Measurements from ENCODE around the gene RASSF1.
A peak's percentile ranks its signal among the peaks of the same experiment; 100 is the strongest.
"Not testable (repeated sequence)": the region's sequence is repeated elsewhere in the genome, so short reads cannot be mapped to it uniquely, and the experiment has no call there.

RASSF1 gene

DNA sequence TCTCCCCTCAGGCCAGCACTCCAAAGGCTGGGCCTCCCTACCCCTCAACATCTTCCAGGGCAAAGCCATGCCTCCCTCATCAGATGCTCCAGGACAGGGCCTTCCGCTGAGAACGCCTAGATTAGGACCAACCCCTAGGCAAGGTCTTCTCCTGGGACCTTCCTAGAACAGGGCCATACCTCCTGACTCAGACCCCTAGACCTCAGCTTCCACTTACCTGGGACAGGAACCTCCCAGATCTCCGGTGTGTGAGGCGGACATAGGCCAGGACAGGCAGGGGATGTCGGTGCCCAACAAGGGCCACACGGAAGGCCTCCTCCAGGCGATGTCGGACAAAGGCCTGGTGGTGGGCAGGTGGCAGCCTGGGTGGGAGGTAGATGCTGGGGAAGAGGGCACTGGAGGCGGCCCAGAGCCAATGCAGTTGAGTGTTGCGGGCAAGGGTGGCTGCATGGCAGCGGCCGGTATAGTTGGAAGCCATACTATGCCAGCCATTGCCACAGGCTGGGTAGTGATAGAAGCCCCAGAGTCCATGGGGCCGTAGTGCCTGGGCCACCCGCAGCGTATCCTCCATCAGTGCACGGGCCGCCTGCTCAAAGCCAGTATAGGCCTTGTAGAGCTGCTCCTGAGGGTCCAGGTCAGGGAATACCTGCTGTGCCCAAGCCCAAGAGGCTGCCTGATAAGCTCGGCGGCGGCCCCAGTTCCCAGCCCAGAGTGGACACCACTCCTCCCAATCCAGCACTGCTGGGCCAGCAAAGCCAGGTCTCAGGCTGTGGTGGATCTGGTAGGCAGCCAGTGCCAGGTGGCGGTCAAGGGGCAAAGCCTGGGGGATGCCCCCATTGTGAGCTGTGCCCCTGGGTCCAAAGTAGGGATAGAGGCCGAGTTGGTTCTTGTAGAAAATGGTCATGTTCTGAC, 45.9 kb downstream of the RASSF1 start:
- H3K4me3 ChIP-seq, result no peak overlapping the region
- peaks cover 13% of the 10 kb centered on the region for H3K36me3 ChIP-seq (replicated peaks)
- in situ Hi-C loops (cut with MboI; ENCODE audit: low sequenced_read_pairs), result loop anchor here (5.0 kb wide), 1 partner anchor 33 kb away; the partner anchor contains the start of gene TUSC2
- H3K4me1 ChIP-seq, result peaks cover 9% of the 10 kb centered on the region
- DNase-seq (ENCODE audit: low spot score in 2 of 2), result no peak
- H3K27me3 ChIP-seq (ENCODE audit: low read depth), result no peaks in the 10 kb centered on the region
- no peaks in the 10 kb centered on the region for H3K9me3 ChIP-seq

GRCh38 chr3:50294089-50294488, 46.5 kb downstream of the RASSF1 start:
- Histone ChIP-seq H3K4me3 (no peak overlapping the region), H3K4me1 (peaks cover 9% of the 10 kb centered on the region), H3K27me3 (ENCODE audit: low read depth) (no peaks in the 10 kb centered on the region), H3K36me3 (replicated peaks) (peaks cover 19% of the 10 kb centered on the region), H3K9me3 (no peaks in the 10 kb centered on the region)
- DNase-seq (ENCODE audit: low spot score in 2 of 2), result no peak
- in situ Hi-C loops (cut with MboI; ENCODE audit: low sequenced_read_pairs), result loop anchor here (5.0 kb wide), 1 partner anchor 33 kb away; the partner anchor contains the start of gene TUSC2

- no peak overlapping the region; the same call in 1 of the 2 replicates for H3K4me3 ChIP-seq
- no peak for DNase-seq (ENCODE audit: low spot score in 2 of 2)
- H3K36me3 ChIP-seq (replicated peaks), result peaks cover 28% of the 10 kb centered on the region
Measured at GRCh38 chr3:50293079-50293801, 47.4 kb downstream of the RASSF1 start.

GRCh38 chr3:50292159-50293078, 48.2 kb downstream of the RASSF1 start, which contains the start of gene IFRD2:
Gene IFRD2, minus strand, starts transcription at chr3:50292429. Its CDS starts 155 bp downstream, at chr3:50292274.
- peak within 1 kb of the TSS; percentile 85 for H3K4me3 ChIP-seq

More at GRCh38 chr3:50293079-50293801, 47.4 kb downstream of the RASSF1 start:
- no peaks in the 10 kb centered on the region for H3K9me3 ChIP-seq
- in situ Hi-C loops (cut with MboI; ENCODE audit: low sequenced_read_pairs), result loop anchor here (5.0 kb wide), 1 partner anchor 34 kb away; the partner anchor contains the start of gene TUSC2
- H3K4me1 ChIP-seq, result peaks cover 8% of the 10 kb centered on the region
- no peaks in the 10 kb centered on the region for H3K27me3 ChIP-seq (ENCODE audit: low read depth)

GRCh38 chr3:50290161-50290641, 50.4 kb downstream of the RASSF1 start:
- peaks cover 52% of the 10 kb centered on the region for H3K36me3 ChIP-seq (replicated peaks)
- in situ Hi-C loops (cut with MboI; ENCODE audit: low sequenced_read_pairs), result loop anchor here (5.0 kb wide), 1 partner anchor 37 kb away; the partner anchor contains the start of gene TUSC2
- H3K4me3 ChIP-seq, result no peak overlapping the region
- H3K4me1 ChIP-seq, result peaks cover 4% of the 10 kb centered on the region
- H3K27me3 ChIP-seq (ENCODE audit: low read depth), result no peaks in the 10 kb centered on the region
- DNase-seq (ENCODE audit: low spot score in 2 of 2), result no peak
- H3K9me3 ChIP-seq, result no peaks in the 10 kb centered on the region

More at GRCh38 chr3:50292159-50293078, 48.2 kb downstream of the RASSF1 start, which contains the start of gene IFRD2:
- peaks cover 36% of the 10 kb centered on the region for H3K36me3 ChIP-seq (replicated peaks)
- H3K27me3 ChIP-seq (ENCODE audit: low read depth), result no peaks in the 10 kb centered on the region
- peaks cover 4% of the 10 kb centered on the region for H3K4me1 ChIP-seq
- DNase-seq (ENCODE audit: low spot score in 2 of 2), result peak; percentile 97 to 98
- no peaks in the 10 kb centered on the region for H3K9me3 ChIP-seq
- in situ Hi-C loops (cut with MboI; ENCODE audit: low sequenced_read_pairs), result loop anchor here (5.0 kb wide), 1 partner anchor 35 kb away; the partner anchor contains the start of gene TUSC2

- no peak for DNase-seq (ENCODE audit: low spot score in 2 of 2)
- in situ Hi-C loops (cut with MboI; ENCODE audit: low sequenced_read_pairs), result no loop called here
- H3K36me3 ChIP-seq (replicated peaks), result peaks cover 52% of the 10 kb centered on the region
- H3K27me3 ChIP-seq (ENCODE audit: low read depth), result no peaks in the 10 kb centered on the region
- no peaks in the 10 kb centered on the region for H3K9me3 ChIP-seq
- H3K4me3 ChIP-seq, result no peak overlapping the region
- peaks cover 4% of the 10 kb centered on the region for H3K4me1 ChIP-seq
Measured at GRCh38 chr3:50289130-50289529, 51.5 kb downstream of the RASSF1 start.

DNA sequence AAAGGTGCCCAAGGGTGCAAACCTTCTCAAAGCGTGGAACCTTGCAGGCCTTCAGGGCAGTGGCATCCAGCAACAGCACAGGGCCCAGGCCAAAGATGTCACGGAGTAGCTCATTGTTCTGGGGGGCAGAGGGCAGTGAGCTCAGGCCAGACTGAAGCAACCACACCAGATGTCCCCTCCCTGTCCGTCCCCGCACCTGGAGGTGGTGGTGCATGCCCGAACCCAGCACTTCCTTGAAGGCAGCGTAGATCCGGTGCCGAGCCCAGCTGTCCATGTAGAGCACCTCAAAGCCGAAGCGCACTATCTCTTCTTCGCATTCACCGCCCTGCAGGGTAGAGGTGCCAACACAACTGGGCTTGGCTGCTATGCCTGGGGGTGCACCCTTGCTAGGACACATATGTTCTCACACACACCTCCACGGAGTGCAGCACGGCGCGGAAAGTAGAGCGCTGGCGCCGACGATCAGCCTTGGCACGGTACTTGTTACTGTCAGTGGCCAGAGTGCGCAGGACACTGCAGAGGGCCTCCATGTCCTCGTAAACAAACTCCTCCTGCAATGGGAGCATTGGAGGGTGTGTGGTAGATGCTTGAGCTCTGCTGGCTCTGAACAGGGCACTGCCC, 52.1 kb downstream of the RASSF1 start:
- in situ Hi-C loops (cut with MboI; ENCODE audit: low sequenced_read_pairs), result no loop called here
- Histone ChIP-seq H3K9me3 (no peaks in the 10 kb centered on the region), H3K36me3 (replicated peaks) (peaks cover 52% of the 10 kb centered on the region), H3K4me1 (peaks cover 4% of the 10 kb centered on the region), H3K4me3 (no peak overlapping the region), H3K27me3 (ENCODE audit: low read depth) (no peaks in the 10 kb centered on the region)
- no peak for DNase-seq (ENCODE audit: low spot score in 2 of 2)

GRCh38 chr3:50287262-50287661, 53.4 kb downstream of the RASSF1 start:
- no peaks in the 10 kb centered on the region for H3K4me1 ChIP-seq
- in situ Hi-C loops (cut with MboI; ENCODE audit: low sequenced_read_pairs), result no loop called here
- H3K9me3 ChIP-seq, result no peaks in the 10 kb centered on the region
- no peak overlapping the region for H3K4me3 ChIP-seq
- no peaks in the 10 kb centered on the region for H3K27me3 ChIP-seq (ENCODE audit: low read depth)
- DNase-seq (ENCODE audit: low spot score in 2 of 2), result no peak
- H3K36me3 ChIP-seq (replicated peaks), result peaks cover 52% of the 10 kb centered on the region

- H3K4me3 ChIP-seq, result no peak overlapping the region
- no peaks in the 10 kb centered on the region for H3K27me3 ChIP-seq (ENCODE audit: low read depth)
- DNase-seq (ENCODE audit: low spot score in 2 of 2), result no peak
- no peaks in the 10 kb centered on the region for H3K4me1 ChIP-seq
- in situ Hi-C loops (cut with MboI; ENCODE audit: low sequenced_read_pairs), result no loop called here
- peaks cover 48% of the 10 kb centered on the region for H3K36me3 ChIP-seq (replicated peaks)
- H3K9me3 ChIP-seq, result no peaks in the 10 kb centered on the region
Measured at GRCh38 chr3:50286322-50287227, 54.1 kb downstream of the RASSF1 start.

DNA sequence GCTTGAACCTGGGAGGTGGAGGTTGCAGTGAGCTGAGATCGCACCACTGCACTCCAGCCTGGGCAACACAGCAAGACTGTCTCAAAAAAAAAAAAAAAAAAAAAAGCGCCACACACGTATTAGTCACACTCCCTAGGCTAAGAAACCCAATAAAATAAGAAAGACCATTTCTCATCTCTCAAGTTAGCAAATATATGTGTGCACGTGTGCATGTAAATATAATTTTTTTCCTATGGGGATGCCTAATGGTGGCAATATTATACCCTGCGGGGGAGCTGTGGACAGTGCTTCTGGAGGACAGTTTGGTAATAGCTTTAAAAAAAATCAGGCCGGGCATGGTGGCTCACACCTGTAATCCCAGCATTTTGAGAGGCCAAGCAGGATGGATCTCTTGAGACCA, 56.5 kb downstream of the RASSF1 start:
- H3K27me3 ChIP-seq (ENCODE audit: low read depth); H3K4me3 ChIP-seq; in situ Hi-C loops (cut with MboI; ENCODE audit: low sequenced_read_pairs); H3K4me1 ChIP-seq; DNase-seq (ENCODE audit: low spot score in 2 of 2); H3K9me3 ChIP-seq: not testable (repeated sequence)
- H3K36me3 ChIP-seq (replicated peaks), result peaks cover 33% of the 10 kb centered on the region

Measured in HAP-1 (cell line).